Measurements from ENCODE around the gene TMEM205. TPM values are rescaled to one million over a fixed set of nuclear protein-coding genes. Genes with fewer than 3 reads are reported as not detected.

TMEM205 gene
- total and polyA plus RNA-seq, 2 of the 13 experiments (the other 11 are each of a cell fraction or from before 2014, with no cell fraction given): 45.5 to 98.7 TPM

- TF ChIP-seq SNAPC4 (CRISPR knock-in tag; IDR thresholded peaks at IDR 0.05) (no peak), ZBTB2 (CRISPR knock-in tag; IDR thresholded peaks at IDR 0.05; ENCODE audit: low read depth) (no peak), SOX6 (IDR thresholded peaks at IDR 0.05) (no peak), SOX6 (CRISPR knock-in tag; IDR thresholded peaks at IDR 0.05) (no peak), ZNF326 (CRISPR knock-in tag; IDR thresholded peaks at IDR 0.05; ENCODE audit: borderline replicate concordance) (no peak), ZFP36L2 (CRISPR knock-in tag; IDR thresholded peaks at IDR 0.05) (no peak), ZBTB7B (CRISPR knock-in tag; IDR thresholded peaks at IDR 0.05) (no peak), TCF7 (IDR thresholded peaks at IDR 0.05; ENCODE audit: low read depth) (no peak), ZNF280B (CRISPR knock-in tag; IDR thresholded peaks at IDR 0.05; ENCODE audit: borderline replicate concordance) (peak; percentile 98), MAF1 (CRISPR knock-in tag; IDR thresholded peaks at IDR 0.05; ENCODE audit: borderline replicate concordance) (no peak), CHD2 (IDR thresholded peaks at IDR 0.05; ENCODE audit: low read depth, low read length) (no peak), ZNF710 (CRISPR knock-in tag; IDR thresholded peaks at IDR 0.05; ENCODE audit: borderline replicate concordance) (no peak), NFIB (CRISPR knock-in tag; IDR thresholded peaks at IDR 0.05; ENCODE audit: borderline replicate concordance) (no peak), YEATS4 (CRISPR knock-in tag; IDR thresholded peaks at IDR 0.05; ENCODE audit: borderline replicate concordance) (peak; percentile 75), NFKB2 (CRISPR knock-in tag; IDR thresholded peaks at IDR 0.05; ENCODE audit: borderline replicate concordance) (peak; percentile 81; the same call in 1 of the 2 replicates), ATF7-NPFF (CRISPR knock-in tag; IDR thresholded peaks at IDR 0.05; ENCODE audit: low read depth) (peak; percentile 50; the same call in 1 of the 2 replicates), CERS6 (CRISPR knock-in tag; IDR thresholded peaks at IDR 0.05) (no peak)
Observed at GRCh38 chr19:11374433-11375142, 28.5 kb upstream of the TMEM205 start, which contains the start of gene SWSAP1 (continued).
